ENCODE data around the gene CABYR. TPM values are rescaled to one million over a fixed set of nuclear protein-coding genes. Genes with fewer than 3 reads are reported as not detected.

Gene CABYR
- total RNA-seq, 1 donor from 2014 or later = 0.74 TPM

GRCh38 chr18:24111936-24112335 is 26.9 kb upstream of the CABYR start:
- Histone ChIP-seq H3K4me3 (no peak overlapping the region), H3K4me1 (no peaks in the 10 kb centered on the region), H3K9me3 (no peaks in the 10 kb centered on the region), H3K27ac (no peak overlapping the region), H3K36me3 (peaks cover 0 to 6% of the 10 kb centered on the region in 2 donors), H3K27me3 (no peaks in the 10 kb centered on the region)
- DNase-seq (ENCODE audit: extremely low spot score in 2 of 2) = no peak
- TF ChIP-seq POLR2A (IDR thresholded peaks at IDR 0.05) (no peak), POLR2AphosphoS5 (IDR thresholded peaks at IDR 0.05; ENCODE audit: insufficient read depth in 1 of 2, low read depth in 1 of 2) (no peak)
- TF ChIP-seq, protein P1, sequence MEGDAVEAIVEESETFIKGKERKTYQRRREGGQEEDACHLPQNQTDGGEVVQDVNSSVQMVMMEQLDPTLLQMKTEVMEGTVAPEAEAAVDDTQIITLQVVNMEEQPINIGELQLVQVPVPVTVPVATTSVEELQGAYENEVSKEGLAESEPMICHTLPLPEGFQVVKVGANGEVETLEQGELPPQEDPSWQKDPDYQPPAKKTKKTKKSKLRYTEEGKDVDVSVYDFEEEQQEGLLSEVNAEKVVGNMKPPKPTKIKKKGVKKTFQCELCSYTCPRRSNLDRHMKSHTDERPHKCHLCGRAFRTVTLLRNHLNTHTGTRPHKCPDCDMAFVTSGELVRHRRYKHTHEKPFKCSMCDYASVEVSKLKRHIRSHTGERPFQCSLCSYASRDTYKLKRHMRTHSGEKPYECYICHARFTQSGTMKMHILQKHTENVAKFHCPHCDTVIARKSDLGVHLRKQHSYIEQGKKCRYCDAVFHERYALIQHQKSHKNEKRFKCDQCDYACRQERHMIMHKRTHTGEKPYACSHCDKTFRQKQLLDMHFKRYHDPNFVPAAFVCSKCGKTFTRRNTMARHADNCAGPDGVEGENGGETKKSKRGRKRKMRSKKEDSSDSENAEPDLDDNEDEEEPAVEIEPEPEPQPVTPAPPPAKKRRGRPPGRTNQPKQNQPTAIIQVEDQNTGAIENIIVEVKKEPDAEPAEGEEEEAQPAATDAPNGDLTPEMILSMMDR (IDR thresholded peaks at IDR 0.05) = no peak
- intact Hi-C loops (cut with DNase I) = no loop called here

- intact Hi-C loops (cut with DNase I) = no loop called here
- no peaks in the 10 kb centered on the region for H3K27me3 ChIP-seq
- no peaks in the 10 kb centered on the region for H3K4me1 ChIP-seq
- no peaks in the 10 kb centered on the region for H3K9me3 ChIP-seq
- no peak overlapping the region for H3K27ac ChIP-seq
- H3K4me3 ChIP-seq = no peak overlapping the region
- TF ChIP-seq, protein P1 (IDR thresholded peaks at IDR 0.05) = no peak
- no peak for TF ChIP-seq POLR2A (IDR thresholded peaks at IDR 0.05)
- no peak for TF ChIP-seq POLR2AphosphoS5 (IDR thresholded peaks at IDR 0.05; ENCODE audit: insufficient read depth in 1 of 2, low read depth in 1 of 2)
- H3K36me3 ChIP-seq = peaks cover 0 to 6% of the 10 kb centered on the region in 2 donors
- no peak for DNase-seq (ENCODE audit: extremely low spot score in 2 of 2)
These were observed 26.4 kb upstream of the CABYR start for GRCh38 chr18:24112464-24112863.

DNA sequence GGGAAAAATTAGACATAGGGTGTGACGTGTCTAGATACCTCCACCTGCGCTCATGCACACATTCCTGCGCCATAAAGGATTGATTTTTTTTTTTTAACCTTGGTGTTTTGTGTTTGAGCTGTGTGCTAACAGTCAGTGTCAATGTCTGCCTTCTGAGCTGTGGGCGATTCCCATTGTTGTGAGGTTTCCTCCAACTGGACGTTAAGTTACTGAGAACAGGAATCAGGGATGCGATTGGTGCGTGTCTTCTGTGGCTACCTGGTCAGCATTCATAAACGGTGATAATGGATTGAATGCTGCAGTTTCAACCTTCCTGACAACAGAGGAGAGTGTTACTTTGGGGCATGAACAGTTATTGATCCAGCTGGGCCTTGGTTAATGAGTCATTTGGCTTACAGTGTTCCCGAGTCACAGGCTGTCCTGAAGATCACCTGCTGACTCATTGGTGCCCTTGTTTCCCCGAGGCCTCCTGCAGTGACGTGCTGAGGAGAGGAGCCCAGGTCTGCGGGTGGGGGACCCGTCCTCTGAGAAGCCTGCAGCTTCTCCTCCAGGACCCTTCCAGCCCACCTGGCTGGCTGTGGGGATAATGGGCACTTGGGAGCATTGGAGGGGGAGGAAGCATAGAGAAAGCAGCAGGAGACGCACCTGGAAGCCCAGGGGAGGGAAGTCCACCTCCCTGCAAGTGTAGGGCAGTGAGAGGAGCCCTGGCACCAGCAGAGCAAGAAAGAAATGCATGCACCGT is 25.8 kb upstream of the CABYR start:
- intact Hi-C loops (cut with DNase I) = no loop called here
- H3K9me3 ChIP-seq = no peaks in the 10 kb centered on the region
- H3K27ac ChIP-seq = no peak overlapping the region
- DNase-seq (ENCODE audit: extremely low spot score in 2 of 2) = no peak
- no peak overlapping the region for H3K4me3 ChIP-seq
- TF ChIP-seq, protein P1 (IDR thresholded peaks at IDR 0.05) = no peak
- no peak for TF ChIP-seq POLR2AphosphoS5 (IDR thresholded peaks at IDR 0.05; ENCODE audit: insufficient read depth in 1 of 2, low read depth in 1 of 2)
- TF ChIP-seq POLR2A (IDR thresholded peaks at IDR 0.05) = no peak
- no peaks in the 10 kb centered on the region for H3K27me3 ChIP-seq
- no peaks in the 10 kb centered on the region for H3K4me1 ChIP-seq
- peaks cover 0 to 6% of the 10 kb centered on the region in 2 donors for H3K36me3 ChIP-seq

GRCh38 chr18:24114924-24115549 is 23.8 kb upstream of the CABYR start:
- Histone ChIP-seq H3K4me1 (no peaks in the 10 kb centered on the region), H3K36me3 (peaks cover 0 to 6% of the 10 kb centered on the region in 2 donors), H3K9me3 (no peaks in the 10 kb centered on the region), H3K27me3 (no peaks in the 10 kb centered on the region), H3K27ac (no peak overlapping the region), H3K4me3 (no peak overlapping the region)
- DNase-seq (ENCODE audit: extremely low spot score in 2 of 2) = no peak
- intact Hi-C loops (cut with DNase I) = no loop called here
- TF ChIP-seq, protein P1 (IDR thresholded peaks at IDR 0.05) = no peak
- TF ChIP-seq POLR2A (IDR thresholded peaks at IDR 0.05) (no peak), POLR2AphosphoS5 (IDR thresholded peaks at IDR 0.05; ENCODE audit: insufficient read depth in 1 of 2, low read depth in 1 of 2) (no peak)

DNA sequence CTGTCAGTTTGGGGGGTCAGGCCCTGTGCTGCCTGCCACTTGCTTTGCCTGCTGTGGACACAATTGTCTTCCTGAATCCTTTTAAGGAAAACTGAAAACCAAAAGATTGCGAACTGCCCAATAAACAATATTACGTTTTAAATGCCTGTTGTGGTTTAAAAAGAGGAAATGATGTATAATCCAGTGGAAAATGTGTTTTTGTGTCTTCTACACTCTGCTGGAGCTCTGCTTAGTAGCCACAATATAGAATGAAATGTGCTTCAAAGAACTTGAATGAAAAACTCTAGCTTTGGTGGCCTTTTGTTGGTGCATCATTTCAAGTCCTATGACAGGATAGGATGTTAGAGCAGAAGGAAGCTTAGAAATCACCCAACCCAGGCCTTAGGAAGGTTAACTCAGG is 23.2 kb upstream of the CABYR start:
- no peak overlapping the region for H3K27ac ChIP-seq
- no peaks in the 10 kb centered on the region for H3K4me1 ChIP-seq
- peaks cover 0 to 6% of the 10 kb centered on the region in 2 donors for H3K36me3 ChIP-seq
- intact Hi-C loops (cut with DNase I) = no loop called here
- H3K4me3 ChIP-seq = no peak overlapping the region
- no peaks in the 10 kb centered on the region for H3K27me3 ChIP-seq
- DNase-seq (ENCODE audit: extremely low spot score in 2 of 2) = no peak
- no peak for TF ChIP-seq POLR2AphosphoS5 (IDR thresholded peaks at IDR 0.05; ENCODE audit: insufficient read depth in 1 of 2, low read depth in 1 of 2)
- H3K9me3 ChIP-seq = no peaks in the 10 kb centered on the region
